Activated CD8-positive, alpha-beta memory T cell treated with anti-CD3 and anti-CD28 coated beads, Interleukin-2, amount 10 ng/mL, durations not matched to agents 7 days and 5 days (primary cell): Measurements from ENCODE around the gene OSBPL5. TPM values are rescaled to one million over a fixed set of nuclear protein-coding genes. Genes with fewer than 3 reads are reported as not detected.

Source experiments
- ATAC-seq: fragments of 150-1000 bp; cut with Tn5 transposase; one replicate; pipeline ENCODE4 v1.10.0; 2021; ENCODE audit warnings: moderate library complexity
- CTCF ChIA-PET: fragments of 350-600 bp; sonication (Branson Sonifier 250); formaldehyde crosslinking; loops from one replicate; lab custom pipeline; 2021; ENCODE audit warnings: antibody characterized with exemption; lab: Charles Lee
- DNase-seq: peaks from one replicate; pipeline ENCODE4 v3.0.0-alpha.2; 2020
- H3K27ac Mint-ChIP-seq: one replicate; pipeline ENCODE4 v1.8.0; 2021; ENCODE audit warnings: mild to moderate bottlenecking, mixed read lengths
- H3K27me3 Mint-ChIP-seq: one replicate; pipeline ENCODE4 v1.8.0; 2021; ENCODE audit warnings: mixed read lengths
- H3K36me3 Mint-ChIP-seq: one replicate; pipeline ENCODE4 v1.8.0; 2021; ENCODE audit warnings: mild to moderate bottlenecking, mixed read lengths
- H3K4me1 Mint-ChIP-seq: one replicate; pipeline ENCODE4 v1.8.0; 2021; ENCODE audit warnings: mixed read lengths
- H3K4me3 Mint-ChIP-seq: one replicate; pipeline ENCODE4 v1.8.0; 2021; ENCODE audit warnings: mild to moderate bottlenecking, moderate library complexity, mixed read lengths
- H3K9me3 Mint-ChIP-seq: one replicate; pipeline ENCODE4 v1.8.0; 2022; ENCODE audit warnings: low read depth, mixed read lengths
- total RNA-seq, 2 experiments: library from RNA; stranded (reverse); gene quantifications; one replicate each; pipeline ENCODE4 v1.2.3, GENCODE V29; 2021

The OSBPL5 gene
- total RNA-seq, 2 experiments from 2014 or later, result 2.5 to 2.6 TPM

DNA sequence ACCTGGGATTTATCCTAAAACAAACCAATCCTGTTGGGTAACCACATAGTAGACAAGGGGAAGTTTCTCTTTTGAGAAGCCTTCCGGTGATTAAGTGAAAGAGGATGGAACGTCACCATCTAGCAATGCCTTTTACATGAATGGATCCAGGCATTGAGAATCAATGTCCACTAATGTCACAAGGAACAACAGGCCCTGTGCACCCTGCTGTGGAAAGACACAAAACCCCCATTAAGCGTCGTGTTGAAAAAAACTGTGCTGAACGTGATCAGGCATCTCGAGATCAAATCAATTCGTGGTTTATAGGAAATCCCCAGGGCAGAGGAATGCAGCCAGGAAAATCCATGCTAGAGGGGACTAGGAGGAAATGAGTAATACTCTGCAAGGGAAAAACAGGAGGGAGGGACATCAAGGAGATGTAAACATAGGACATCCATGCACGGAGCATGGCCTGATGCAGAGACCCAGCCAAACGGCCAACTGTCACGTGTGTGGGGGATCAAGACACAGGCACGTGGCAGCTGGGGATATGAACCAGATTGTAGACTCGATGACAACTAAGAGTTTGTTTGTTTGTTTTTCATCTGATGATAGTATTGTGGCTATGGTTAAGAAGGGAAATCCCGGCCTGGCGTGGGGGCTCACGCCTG is 69.3 kb downstream of the OSBPL5 start:
- Mint-ChIP-seq H3K27ac (no peak overlapping the region), H3K27me3 (peaks cover 7% of the 10 kb centered on the region)
- CTCF ChIA-PET, result interaction anchor here (0.7 kb wide), 1 partner anchor 21 kb away, joined by 3 read pairs; no protein-coding TSS in a partner anchor

DNA sequence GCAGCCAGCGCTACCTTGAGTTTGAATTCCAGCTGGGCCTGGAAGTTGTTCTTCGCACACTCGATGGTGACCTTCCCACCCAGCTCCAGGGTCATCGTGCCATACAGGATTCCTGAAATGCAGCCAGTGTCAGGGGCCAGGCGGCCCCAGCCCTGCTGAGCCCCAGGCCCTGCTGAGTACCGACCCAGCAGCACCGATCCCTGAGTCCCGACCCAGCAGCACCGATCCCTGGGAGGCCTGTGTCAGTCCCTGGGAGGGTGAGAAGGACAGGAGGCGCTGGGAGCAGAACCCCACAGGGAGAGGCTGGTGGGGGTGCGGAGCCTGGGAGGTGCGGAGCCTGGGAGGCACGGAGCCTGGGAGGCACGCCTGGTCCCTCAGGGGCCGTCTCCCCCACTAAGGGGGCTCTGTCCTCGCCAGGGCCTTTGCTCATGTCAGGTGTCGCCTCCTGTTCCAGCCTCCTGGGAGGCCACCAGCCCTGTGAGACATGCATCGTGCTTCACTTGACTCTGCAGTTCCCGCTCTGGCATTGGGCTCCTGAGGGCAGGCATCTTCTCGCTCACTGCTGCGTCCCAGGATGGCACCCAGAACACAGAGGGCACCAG is 70.8 kb downstream of the OSBPL5 start:
- Mint-ChIP-seq H3K27me3 (peaks cover 7% of the 10 kb centered on the region), H3K4me1 (peaks cover 16% of the 10 kb centered on the region), H3K27ac (no peak overlapping the region), H3K9me3 (no peaks in the 10 kb centered on the region), H3K36me3 (no peaks in the 10 kb centered on the region), H3K4me3 (no peak overlapping the region)
- DNase-seq (no peak), ATAC-seq (no peak)
- CTCF ChIA-PET, result interaction anchor here (1.6 to 1.7 kb wide), 2 partner anchors 119 to 561 kb away, joined by 4 to 7 read pairs; no protein-coding TSS in a partner anchor

More for the DNA sequence above, 69.3 kb downstream of the OSBPL5 start:
- Mint-ChIP-seq H3K9me3 (no peaks in the 10 kb centered on the region), H3K4me3 (no peak overlapping the region), H3K4me1 (peaks cover 26% of the 10 kb centered on the region), H3K36me3 (no peaks in the 10 kb centered on the region)
- DNase-seq (no peak), ATAC-seq (no peak)

DNA sequence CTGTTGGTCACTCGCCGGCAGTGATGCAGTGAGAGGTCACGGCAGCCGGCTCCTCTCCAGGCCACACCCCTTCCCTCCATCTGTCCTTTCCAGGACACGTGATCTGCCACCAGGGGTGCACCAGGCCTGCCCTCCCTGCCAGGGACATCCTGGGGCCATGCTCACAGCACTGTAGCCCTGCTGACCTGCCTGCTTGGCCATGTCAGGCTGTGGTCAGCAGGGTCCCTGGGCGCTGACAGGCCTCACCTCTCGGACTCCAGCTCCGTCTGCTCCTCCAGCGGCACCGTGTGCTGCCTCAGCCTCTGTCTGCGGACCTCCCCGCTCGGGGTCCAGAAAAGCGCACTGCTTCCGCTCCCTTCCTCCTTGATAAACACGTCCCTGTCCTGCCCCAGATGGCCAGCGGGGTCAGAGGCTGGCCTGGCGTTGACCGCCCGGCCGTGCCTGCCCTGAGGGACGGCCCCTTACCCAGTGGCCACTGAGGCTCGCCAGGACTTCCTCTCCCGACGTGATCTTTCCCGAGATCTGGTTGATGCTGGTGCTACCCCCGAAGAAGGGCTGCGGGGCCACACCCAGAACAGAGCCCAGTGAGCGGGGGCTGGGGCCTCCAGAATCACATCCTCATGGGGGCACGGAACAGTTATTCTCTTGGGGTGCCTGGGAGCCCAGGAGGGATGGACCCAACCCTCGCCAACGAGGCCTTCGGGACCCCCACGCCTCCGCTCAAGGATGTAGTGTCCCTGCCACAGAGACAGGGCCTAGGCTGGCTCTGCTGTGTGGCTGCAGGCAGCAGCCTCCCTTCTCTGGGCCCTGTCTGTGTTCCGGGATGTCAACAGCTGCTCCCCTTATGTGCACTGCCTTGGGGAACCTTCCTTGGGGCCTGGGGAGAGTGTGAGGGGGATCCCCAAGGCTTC is 71.6 kb downstream of the OSBPL5 start:
- Mint-ChIP-seq H3K27ac (no peak overlapping the region), H3K4me1 (peaks cover 10% of the 10 kb centered on the region), H3K27me3 (peaks cover 7% of the 10 kb centered on the region), H3K36me3 (no peaks in the 10 kb centered on the region), H3K4me3 (no peak overlapping the region), H3K9me3 (no peaks in the 10 kb centered on the region)
- CTCF ChIA-PET, result interaction anchor here (0.7 to 5.7 kb wide), 8 partner anchors 35 to 560 kb away, joined by 3 to 70 read pairs (median 6); partner anchors contain the start of gene CARS1
- ATAC-seq (no peak), DNase-seq (no peak)

DNA sequence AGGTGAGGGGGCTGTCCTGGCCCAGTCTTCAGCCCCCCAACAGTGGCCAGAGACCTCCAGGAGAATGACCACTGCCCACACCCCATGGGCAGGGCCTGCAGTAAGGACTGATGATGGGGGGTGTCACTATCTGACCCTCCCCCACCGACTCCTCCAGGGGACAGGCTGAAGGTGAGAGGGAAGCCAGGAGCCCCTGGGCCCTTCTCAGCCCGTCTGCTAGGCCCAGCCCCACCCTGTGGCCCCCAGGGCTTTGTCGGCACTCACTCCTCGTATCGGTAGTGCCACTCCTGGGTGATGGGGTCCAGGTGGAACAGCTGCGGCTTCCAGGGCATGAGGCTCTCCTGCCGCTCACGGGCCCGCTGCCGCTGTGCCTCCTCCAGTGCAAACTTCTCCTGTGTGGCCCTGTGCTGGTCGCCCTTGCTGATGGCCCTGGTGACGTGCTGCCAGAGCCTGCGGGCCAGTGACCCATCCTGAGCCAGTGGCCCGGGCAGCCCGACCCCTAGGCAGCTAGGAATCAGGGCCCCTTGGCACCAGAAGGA is 72.4 kb downstream of the OSBPL5 start:
- Mint-ChIP-seq H3K27me3 (peaks cover 7% of the 10 kb centered on the region), H3K4me1 (peaks cover 9% of the 10 kb centered on the region), H3K36me3 (no peaks in the 10 kb centered on the region), H3K9me3 (no peaks in the 10 kb centered on the region), H3K4me3 (no peak overlapping the region), H3K27ac (no peak overlapping the region)
- no peak for ATAC-seq
- CTCF ChIA-PET, result interaction anchor here (0.7 to 5.7 kb wide), 16 partner anchors 20 to 559 kb away, joined by 3 to 70 read pairs (median 8); partner anchors contain the start of genes CARS1 and PHLDA2
- no peak for DNase-seq

DNA sequence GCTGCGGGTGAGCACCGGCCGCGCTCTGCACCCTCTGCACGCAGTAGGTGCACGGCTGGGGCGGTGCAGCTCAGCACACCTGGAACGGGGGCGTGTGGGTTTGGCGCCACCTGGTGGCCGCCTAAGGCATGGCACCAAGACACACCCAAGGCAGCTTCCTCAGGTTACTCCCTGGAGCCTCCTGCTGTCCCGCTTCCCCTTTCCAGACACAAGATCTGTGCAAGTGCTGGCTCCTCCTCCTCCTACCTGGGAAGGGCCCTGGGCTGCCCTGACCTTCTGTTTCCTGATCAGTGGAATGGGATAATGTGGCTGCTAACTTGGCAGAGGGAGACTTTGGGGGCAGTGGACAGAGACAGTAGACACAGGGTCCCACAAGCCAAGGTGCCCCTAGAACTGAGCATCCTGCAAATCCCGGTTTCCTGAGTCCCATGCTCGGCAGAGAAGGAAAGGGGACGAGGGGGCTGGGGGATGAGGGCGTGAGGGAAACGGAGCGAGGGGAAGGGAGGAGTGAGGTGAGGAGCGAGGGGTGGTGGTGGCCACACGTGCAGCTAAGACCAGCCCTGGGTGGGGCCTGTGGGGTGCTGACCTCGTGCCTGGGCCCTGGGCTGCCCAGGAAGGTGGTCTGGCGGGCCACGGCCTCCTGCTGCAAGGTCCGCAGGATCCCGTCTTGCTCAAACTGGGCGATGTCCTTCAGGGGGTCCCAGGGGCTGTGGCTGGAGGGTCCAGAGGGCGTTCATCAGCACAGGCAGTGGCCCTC is 73.1 kb downstream of the OSBPL5 start:
- CTCF ChIA-PET, result interaction anchor here (0.6 to 5.7 kb wide), 53 partner anchors 8 to 869 kb away, joined by 3 to 70 read pairs (median 5); partner anchors contain the start of genes CARS1, CDKN1C and PHLDA2
- peak; percentile 83 for DNase-seq
- Mint-ChIP-seq H3K36me3 (no peaks in the 10 kb centered on the region), H3K4me1 (peaks cover 6% of the 10 kb centered on the region), H3K27ac (no peak overlapping the region), H3K9me3 (no peaks in the 10 kb centered on the region), H3K4me3 (no peak overlapping the region), H3K27me3 (peaks cover 3% of the 10 kb centered on the region)
- ATAC-seq, result peak; percentile 92

DNA sequence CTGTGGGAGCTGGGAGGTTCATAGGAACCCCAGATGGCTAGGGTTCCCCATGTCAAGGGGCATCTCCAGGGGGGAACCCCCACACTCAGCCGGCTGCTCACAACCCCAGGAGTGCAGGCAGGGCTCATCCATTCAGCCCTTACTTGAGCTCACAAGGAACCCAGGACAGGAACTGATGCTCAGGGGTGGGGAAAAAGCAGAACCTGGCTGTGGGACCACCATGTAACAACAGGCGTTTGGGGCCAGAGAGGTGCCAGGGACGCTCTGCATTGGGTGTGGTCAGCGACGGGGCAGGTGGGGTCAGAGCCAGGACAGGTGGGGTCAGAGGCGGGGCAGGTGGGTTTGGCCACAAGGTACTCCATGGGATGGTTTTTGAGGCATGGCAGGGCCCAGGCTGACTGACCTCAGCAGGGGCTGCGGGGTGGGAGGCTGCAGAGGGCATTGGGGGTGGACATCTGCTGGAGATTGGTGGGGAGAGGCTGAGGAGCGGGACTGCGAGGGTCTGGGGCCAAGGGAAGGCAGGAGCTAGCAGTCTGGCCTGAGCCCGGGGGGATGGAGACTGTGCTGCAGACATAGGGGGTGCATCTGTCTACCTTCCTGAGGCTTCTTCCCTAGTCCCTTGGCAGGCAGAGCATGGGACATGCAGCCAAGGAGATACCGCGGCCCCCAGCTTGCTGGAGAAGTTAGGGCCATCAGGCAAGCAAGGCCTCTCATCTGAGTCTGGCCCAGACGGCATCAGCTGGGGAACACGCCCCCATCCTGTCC is 73.8 kb downstream of the OSBPL5 start:
- Mint-ChIP-seq H3K27ac (no peak overlapping the region), H3K36me3 (no peaks in the 10 kb centered on the region), H3K9me3 (no peaks in the 10 kb centered on the region), H3K4me1 (peaks cover 6% of the 10 kb centered on the region), H3K27me3 (no peaks in the 10 kb centered on the region), H3K4me3 (no peak overlapping the region)
- DNase-seq (no peak), ATAC-seq (no peak)
- CTCF ChIA-PET, result interaction anchor here (0.6 to 5.7 kb wide), 55 partner anchors 9 to 868 kb away, joined by 3 to 70 read pairs (median 5); partner anchors contain the start of genes CARS1, CDKN1C and PHLDA2

DNA sequence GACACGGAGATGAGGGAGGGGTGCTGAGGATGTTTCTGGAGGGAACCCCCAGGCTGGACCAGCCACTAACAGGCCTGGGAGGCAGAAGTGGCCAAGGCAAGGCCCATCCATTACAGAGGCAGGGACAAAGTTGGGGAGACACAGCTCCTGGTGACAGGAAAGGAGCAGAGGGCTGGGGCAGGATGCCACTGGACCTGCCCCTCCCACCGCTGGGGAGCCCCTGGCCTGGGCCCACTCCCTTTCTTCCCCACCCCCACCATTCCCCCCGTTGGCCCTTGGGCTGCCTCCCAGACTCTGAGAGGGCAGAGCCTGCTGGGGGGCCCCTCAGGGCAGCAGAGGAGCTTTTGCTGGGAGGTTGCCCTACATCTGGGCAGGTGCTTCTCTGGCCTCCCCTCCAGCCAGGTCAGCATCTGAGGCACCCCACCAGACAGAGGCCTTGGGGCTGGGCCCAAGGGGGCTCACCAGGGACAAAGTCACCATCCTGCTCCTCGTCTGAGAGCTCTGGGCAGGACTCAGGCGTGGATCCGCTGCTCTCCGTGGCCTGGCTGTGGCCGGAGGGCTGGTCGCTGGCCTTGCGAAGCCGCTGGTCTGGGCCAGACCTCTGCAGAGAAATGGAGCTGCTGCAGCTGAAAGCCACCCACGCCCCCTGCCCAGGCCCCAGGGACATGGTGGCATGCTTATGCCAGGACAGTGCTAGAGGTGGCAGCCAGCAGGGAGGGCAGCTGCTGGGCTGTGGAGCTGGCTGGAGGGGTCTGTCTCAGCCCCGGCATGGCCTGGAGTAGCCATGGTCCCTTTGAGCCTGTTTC is 74.8 kb downstream of the OSBPL5 start:
- H3K9me3 Mint-ChIP-seq, result no peaks in the 10 kb centered on the region
- H3K4me3 Mint-ChIP-seq, result no peak overlapping the region
- no peak overlapping the region for H3K27ac Mint-ChIP-seq
- peaks cover 6% of the 10 kb centered on the region for H3K4me1 Mint-ChIP-seq
- no peaks in the 10 kb centered on the region for H3K27me3 Mint-ChIP-seq
- no peak for ATAC-seq
- H3K36me3 Mint-ChIP-seq, result no peaks in the 10 kb centered on the region
- no peak for DNase-seq
- CTCF ChIA-PET, result interaction anchor here (0.7 to 5.7 kb wide), 27 partner anchors 9 to 557 kb away, joined by 3 to 70 read pairs (median 6); partner anchors contain the start of genes CARS1 and PHLDA2

DNA sequence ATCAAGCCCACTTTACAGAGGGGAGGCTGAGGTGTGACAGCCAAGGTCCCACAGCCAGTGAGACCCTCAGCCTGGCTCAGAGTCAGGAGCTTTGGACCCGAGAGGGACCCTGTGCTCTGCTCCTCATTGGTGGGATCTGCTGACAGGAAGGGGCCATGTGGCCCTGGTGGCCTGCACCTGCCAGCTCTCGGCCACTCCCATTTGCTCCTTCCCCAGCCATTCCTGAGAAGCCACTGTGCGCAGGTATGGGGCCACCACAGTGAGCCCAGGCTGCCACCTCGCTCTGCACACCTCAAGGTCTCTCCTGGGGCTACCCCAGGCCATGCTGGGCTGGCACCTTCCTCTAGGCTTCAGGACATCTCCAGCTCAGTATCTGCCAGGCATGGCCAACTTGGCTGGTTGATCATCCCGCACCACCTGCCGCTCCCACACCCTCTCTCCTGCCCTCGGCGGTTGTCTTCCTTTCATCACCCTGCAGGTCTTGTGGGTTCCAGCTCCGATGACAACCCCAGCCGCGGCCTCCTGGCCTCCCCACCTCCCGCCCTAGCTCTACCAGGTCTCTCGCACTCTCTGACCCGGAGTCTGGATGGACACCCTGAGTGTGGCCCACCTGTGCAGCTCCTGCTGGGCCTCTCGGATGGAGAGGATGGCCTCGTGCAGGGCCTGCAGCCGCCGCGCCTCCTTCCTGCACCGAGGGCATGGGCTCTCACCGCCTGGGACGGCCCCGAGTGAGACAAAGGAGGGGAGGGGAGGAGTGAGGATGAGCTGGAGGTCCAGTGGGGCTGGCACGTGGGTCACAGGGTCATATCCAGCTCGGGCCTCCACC is 75.7 kb downstream of the OSBPL5 start:
- H3K36me3 Mint-ChIP-seq, result no peaks in the 10 kb centered on the region
- CTCF ChIA-PET, result interaction anchor here (1.0 to 5.7 kb wide), 13 partner anchors 12 to 640 kb away, joined by 3 to 70 read pairs (median 10); partner anchors contain the start of genes CARS1 and PHLDA2
- H3K27ac Mint-ChIP-seq, result no peak overlapping the region
- no peaks in the 10 kb centered on the region for H3K27me3 Mint-ChIP-seq
- DNase-seq (no peak), ATAC-seq (no peak)
- no peaks in the 10 kb centered on the region for H3K9me3 Mint-ChIP-seq
- no peak overlapping the region for H3K4me3 Mint-ChIP-seq
- H3K4me1 Mint-ChIP-seq, result peaks cover 6% of the 10 kb centered on the region

DNA sequence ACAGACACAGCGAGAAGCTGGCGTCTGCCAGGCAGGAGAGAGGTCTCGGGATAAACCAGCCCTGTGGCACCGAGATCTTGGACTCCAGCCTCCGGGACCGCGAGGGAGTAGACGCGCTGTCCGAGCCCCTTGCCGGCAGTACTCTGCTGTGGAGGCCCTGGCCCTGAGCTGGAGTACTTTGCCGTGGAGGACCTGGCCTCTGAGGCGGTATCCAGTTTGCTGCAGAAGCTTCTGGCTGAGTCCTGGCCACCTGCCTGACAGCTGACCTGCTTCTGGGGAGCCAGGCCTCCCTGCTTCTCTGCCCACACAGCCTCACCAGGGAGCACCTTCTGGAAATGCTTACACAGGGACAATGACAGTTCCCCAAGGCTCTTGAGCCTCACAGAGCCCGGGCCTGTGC is 76.3 kb downstream of the OSBPL5 start:
- Mint-ChIP-seq H3K4me1 (peaks cover 6% of the 10 kb centered on the region), H3K36me3 (no peaks in the 10 kb centered on the region), H3K4me3 (no peak overlapping the region), H3K9me3 (no peaks in the 10 kb centered on the region), H3K27me3 (no peaks in the 10 kb centered on the region), H3K27ac (no peak overlapping the region)
- CTCF ChIA-PET, result interaction anchor here (1.0 to 5.7 kb wide), 7 partner anchors 11 to 639 kb away, joined by 3 to 70 read pairs (median 32); partner anchors contain the start of genes CARS1 and PHLDA2
- ATAC-seq, result no peak
- no peak for DNase-seq
